Measurements from ENCODE around the gene AKNAD1.

GRCh38 chr1:108845446-108845845, 11.4 kb downstream of the AKNAD1 start:
- no peak for TF ChIP-seq GATA3 (IDR thresholded peaks at IDR 0.05; ENCODE audit: low read depth, low read length)
- TF ChIP-seq GATA2 (IDR thresholded peaks at IDR 0.05; ENCODE audit: low read depth, low read length), result no peak

Data from SH-SY5Y (cell line).